SU-DHL-6 (cell line): ENCODE data around the gene CITED2.

Experiments
- CTCF ChIP-seq: fragments of 200-600 bp; sonication (generic); IDR thresholded peaks from one replicate; pipeline ENCODE4 v1.5.1; 2017; ENCODE audit warnings: antibody characterized with exemption, mild to moderate bottlenecking, low read length, moderate library complexity; ENCODE audit not compliant: insufficient read depth, poor library complexity, severe bottlenecking
- EZH2phosphoT487 ChIP-seq: fragments of 200-600 bp; sonication (generic), shearing (Covaris generic); conservative IDR thresholded peaks from 2 replicates; pipeline ENCODE4 v1.6.1; 2018; ENCODE audit warnings: mild to moderate bottlenecking, antibody characterized with exemption, low read length, moderate library complexity, mixed read lengths

- no peak for TF ChIP-seq CTCF
- TF ChIP-seq EZH2phosphoT487 = no peak
Measured at GRCh38 chr6:139368661-139369060, 5.8 kb downstream of the CITED2 start.
